Measurements from ENCODE around the gene FAM98C.

- TF ChIP-seq REST (IDR thresholded peaks at IDR 0.05; ENCODE audit: insufficient read depth in 1 of 2, low read depth in 2 of 2, low read length in 2 of 2), result no peak
- no peak for TF ChIP-seq TAF1 (IDR thresholded peaks at IDR 0.05; ENCODE audit: borderline replicate concordance, insufficient read depth, low read length)
- TF ChIP-seq POLR2AphosphoS5 (IDR thresholded peaks at IDR 0.05; ENCODE audit: low read depth, low read length), result no peak
- TF ChIP-seq SIN3A (IDR thresholded peaks at IDR 0.05; ENCODE audit: borderline replicate concordance, insufficient read depth, low read length), result no peak
- no peak for TF ChIP-seq FOXP2 (optimal IDR thresholded peaks at IDR 0.05; ENCODE audit: borderline replicate concordance, extremely low read depth, extremely low read length, insufficient read depth)
Observed at GRCh38 chr19:38434549-38435051, 31.7 kb downstream of the FAM98C start.
